GM23248 (cell line): ENCODE data around the gene MAFG.

Experiments used
- EZH2 ChIP-seq: fragments of 200-600 bp; sonication (generic); IDR thresholded peaks from 2 replicates; pipeline ENCODE4 v1.6.1; 2018; ENCODE audit warnings: antibody characterized with exemption, mild to moderate bottlenecking; ENCODE audit not compliant: insufficient read depth, poor library complexity, severe bottlenecking
- EZH2phosphoT487 ChIP-seq: fragments of 200-600 bp; sonication (generic); IDR thresholded peaks from 2 replicates; pipeline ENCODE4 v1.6.1; 2018; ENCODE audit warnings: antibody characterized with exemption, moderate library complexity, mild to moderate bottlenecking, low read depth; ENCODE audit not compliant: insufficient read depth

- TF ChIP-seq EZH2phosphoT487 (no peak), EZH2 (no peak)
These were observed 40.8 kb upstream of the MAFG start for GRCh38 chr17:81968396-81968745.
